ENCODE data around the gene TCTN2.

The TCTN2 gene

DNA sequence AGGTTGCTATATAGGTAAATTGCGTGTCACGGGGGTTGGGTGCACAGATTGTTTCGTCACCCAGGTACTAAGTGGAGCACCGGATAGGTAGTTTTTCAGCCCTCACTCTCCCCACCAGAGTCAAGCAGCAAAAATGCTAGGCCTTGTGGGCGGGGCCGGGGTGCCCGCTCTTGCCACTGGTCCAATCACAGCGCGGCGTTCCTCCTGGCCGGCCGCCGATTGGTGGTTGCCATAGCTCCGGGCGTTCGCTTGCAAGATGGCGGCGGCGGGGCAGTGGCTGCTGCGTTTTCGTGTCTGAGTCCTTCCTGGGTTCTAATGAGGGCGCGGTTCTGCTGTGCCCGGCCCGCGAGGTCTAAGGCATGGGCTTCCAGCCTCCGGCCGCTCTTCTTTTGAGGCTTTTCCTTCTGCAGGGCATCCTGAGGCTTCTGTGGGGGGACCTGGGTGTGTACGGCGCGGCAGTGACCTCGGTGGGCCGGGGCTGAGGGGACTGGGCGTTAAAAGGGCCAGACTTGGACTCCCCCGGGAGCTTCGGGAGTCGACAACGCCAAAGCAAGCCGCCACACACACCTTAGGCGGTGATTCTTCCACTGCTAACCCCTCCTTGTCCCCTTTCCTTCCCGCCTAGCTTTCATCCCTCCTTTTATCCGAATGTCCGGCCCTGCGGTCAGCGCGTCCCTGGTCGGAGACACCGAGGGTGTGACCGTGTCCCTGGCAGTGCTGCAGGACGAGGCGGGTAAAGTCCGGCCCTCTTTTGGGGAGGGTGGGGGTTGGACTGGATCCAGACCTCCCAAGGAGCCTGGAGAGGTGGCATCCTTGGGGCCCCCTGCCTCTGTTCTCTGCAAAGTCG lies at the start of gene TCTN2:
TCTN2 (plus strand) TSS at position 232 of the 847 bp plus-strand sequence; CDS start at position 360, 128 bp downstream.
- in situ Hi-C loops (cut with HindIII; ENCODE audit: low sequenced_read_pairs), result no loop called here

- in situ Hi-C loops (cut with HindIII; ENCODE audit: low sequenced_read_pairs), result no loop called here
These were observed 49.0 kb upstream of the TCTN2 start for GRCh38 chr12:123621619-123622530.

GRCh38 chr12:123633379-123634141 lies 37.4 kb upstream of the TCTN2 start, which contains the start of the genes EIF2B1 and GTF2H3:
TSS of gene EIF2B1 (minus strand) at chr12:123633686. CDS start at chr12:123633557, 129 bp downstream.
TSS of gene GTF2H3 (plus strand) at chr12:123633829. CDS start at chr12:123633860, 31 bp downstream.
- in situ Hi-C loops (cut with HindIII; ENCODE audit: low sequenced_read_pairs), result no loop called here

GRCh38 chr12:123634142-123634561 lies 36.8 kb upstream of the TCTN2 start:
- in situ Hi-C loops (cut with HindIII; ENCODE audit: low sequenced_read_pairs), result no loop called here

DNA sequence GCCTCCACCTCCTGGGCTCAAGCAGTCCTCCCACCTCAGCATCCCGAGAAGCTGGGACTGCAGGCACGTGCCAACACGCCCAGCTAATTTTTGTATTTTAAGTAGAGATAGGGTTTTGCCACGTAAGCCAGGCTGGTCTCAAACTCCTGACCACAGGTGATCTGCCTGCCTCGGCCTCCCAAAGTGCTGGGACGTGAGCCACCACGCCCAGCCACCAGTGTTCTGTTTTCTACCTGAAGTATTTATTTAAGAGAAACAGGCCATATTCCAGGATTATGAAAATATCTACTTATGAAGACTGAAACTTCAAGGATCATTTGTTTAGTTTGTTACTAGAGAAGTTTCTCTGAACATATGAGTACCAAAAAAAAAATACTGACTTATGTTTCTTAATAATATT lies 27.0 kb upstream of the TCTN2 start:
- in situ Hi-C loops (cut with HindIII; ENCODE audit: low sequenced_read_pairs), result no loop called here

DNA sequence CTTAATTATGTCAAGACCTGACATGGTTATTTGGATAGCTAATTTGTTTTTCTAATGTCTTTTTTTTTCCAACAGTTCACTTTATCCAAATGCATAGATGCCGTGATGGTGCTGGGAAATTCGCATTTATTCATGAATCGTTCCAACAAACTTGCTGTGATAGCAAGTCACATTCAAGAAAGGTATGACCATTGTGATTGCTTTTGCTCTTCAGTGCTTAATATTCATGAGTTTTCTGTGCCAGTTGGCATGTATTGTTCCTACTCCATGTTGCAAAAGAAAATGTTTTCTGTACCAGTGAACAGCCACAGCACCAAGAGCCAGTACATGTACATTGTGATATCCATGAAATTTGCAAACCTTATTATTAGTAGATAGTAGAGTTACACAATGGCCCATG lies 25.5 kb upstream of the TCTN2 start:
- in situ Hi-C loops (cut with HindIII; ENCODE audit: low sequenced_read_pairs), result no loop called here

DNA sequence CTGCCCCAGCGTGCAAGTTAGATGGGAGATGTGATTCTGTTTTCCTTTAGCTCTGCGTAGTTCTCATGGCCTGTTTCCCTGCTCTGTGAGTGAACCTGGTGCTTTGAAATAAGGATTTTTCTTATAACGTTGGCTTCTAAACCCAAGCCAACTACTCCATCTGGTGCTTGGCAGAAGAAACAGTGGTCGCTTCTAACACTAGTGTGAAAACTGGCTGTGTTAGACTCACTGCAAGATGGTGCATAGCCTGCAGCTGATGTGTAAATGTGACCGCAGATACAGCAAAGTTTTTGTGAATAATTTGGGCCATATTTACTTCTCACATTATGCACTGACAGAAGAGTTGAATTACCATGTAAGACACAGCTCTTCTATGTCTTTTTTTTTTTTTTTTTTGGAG lies 25.0 kb upstream of the TCTN2 start:
- in situ Hi-C loops (cut with HindIII; ENCODE audit: low sequenced_read_pairs), result no loop called here

DNA sequence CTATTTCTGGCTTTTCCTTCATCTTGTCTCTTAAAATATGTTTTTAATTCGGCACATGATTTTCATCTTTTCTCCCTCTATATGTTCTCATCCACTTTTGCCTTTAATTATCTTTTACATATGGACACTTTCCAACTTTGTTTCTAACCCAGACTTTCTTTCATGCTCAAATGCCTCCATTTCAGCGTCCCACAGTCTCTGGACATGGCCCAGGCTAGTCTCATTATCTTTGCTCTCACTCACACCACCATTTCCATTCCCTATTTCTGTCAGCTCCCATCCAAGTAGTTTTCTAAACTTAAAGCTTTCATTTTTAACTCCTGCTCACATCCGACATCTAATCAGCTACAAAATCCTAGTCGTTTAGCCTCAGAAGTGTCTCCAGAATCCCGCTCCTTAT lies 22.5 kb upstream of the TCTN2 start:
- in situ Hi-C loops (cut with HindIII; ENCODE audit: low sequenced_read_pairs), result no loop called here

GRCh38 chr12:123654129-123654701 lies 16.7 kb upstream of the TCTN2 start:
- in situ Hi-C loops (cut with HindIII; ENCODE audit: low sequenced_read_pairs), result no loop called here

DNA sequence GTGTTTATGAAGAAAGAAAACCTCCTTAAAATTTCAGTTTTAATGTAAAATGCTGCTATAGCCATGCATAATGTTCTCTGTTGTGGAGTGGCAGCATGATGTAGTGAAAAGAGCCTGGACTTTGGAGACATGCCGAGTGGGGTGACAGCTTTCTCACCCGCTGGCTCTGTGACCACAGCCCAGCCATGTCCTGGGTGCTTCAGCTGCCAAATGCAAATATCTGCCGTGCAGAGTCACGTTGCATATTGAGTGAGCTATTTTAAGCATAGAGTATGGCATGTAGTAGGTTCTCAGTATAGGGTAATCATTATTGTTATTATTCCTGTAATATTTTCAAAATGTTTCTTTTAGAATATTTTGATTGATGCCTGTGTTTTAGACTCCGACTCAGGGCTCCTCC lies 15.5 kb upstream of the TCTN2 start:
- in situ Hi-C loops (cut with HindIII; ENCODE audit: low sequenced_read_pairs), result no loop called here

- in situ Hi-C loops (cut with HindIII; ENCODE audit: low sequenced_read_pairs), result no loop called here
These were observed 14.5 kb upstream of the TCTN2 start for GRCh38 chr12:123656392-123656791.

GRCh38 chr12:123657211-123657610 lies 13.7 kb upstream of the TCTN2 start:
- in situ Hi-C loops (cut with HindIII; ENCODE audit: low sequenced_read_pairs), result no loop called here

- in situ Hi-C loops (cut with HindIII; ENCODE audit: low sequenced_read_pairs), result no loop called here
These were observed 10.8 kb upstream of the TCTN2 start for GRCh38 chr12:123659996-123660727.

GRCh38 chr12:123667771-123668170 lies 3.1 kb upstream of the TCTN2 start:
- in situ Hi-C loops (cut with HindIII; ENCODE audit: low sequenced_read_pairs), result no loop called here

DNA sequence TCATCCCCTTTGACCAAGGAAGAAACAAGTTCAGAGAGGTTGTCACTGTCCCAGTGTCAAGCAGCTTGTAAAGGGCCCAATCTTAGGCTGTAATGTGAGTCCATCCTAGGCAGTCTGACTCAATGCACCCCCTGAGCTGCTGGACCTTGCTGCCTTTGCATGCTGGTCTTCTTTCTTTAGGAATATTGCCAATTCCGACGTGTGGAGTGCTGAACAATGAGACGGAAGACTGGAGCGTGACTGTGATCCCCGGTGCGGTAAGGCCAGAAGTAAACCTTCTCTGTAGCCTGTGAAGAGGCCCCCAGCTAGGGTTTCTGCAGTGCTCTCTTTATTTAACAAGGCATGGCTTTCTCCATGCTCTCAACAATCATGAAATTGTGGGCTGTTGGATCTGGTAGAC lies 963 bp downstream of the TCTN2 start:
- in situ Hi-C loops (cut with HindIII; ENCODE audit: low sequenced_read_pairs), result no loop called here

- in situ Hi-C loops (cut with HindIII; ENCODE audit: low sequenced_read_pairs), result no loop called here
These were observed 4.5 kb downstream of the TCTN2 start for GRCh38 chr12:123675436-123675835.

DNA sequence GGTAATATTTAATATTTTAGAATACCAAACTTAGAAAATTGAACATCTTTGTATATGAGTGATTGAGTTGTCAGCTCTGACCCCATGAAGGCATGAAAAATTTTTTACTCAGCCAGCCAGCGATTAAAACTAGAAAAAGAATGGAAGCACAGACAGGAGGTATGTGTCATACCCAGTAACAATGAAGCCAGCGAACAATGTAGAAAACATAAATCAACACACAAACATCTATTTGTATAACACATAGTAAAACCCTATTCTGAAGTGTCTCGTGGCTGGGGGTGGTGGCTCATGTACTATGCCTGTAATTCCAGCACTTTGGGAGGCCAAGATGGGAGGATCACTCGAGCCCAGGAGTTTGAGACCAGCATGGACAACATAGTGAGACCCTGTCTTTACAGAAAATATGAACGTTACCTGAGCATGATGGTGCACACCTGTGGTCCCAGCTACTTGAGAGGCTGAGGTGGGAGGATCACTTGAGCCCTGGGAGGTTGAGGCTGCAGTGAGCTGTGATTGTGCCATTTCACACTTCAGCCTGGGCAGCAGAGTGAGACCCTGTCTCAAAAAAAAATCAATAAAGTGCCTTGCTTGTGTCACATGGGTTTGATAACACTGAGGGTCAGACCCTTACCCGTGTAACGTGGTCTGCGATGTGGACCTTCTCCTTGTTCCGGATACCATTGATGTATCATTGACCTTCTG lies 5.9 kb downstream of the TCTN2 start:
- in situ Hi-C loops (cut with HindIII; ENCODE audit: low sequenced_read_pairs), result no loop called here

- in situ Hi-C loops (cut with HindIII; ENCODE audit: low sequenced_read_pairs), result no loop called here
These were observed 8.1 kb downstream of the TCTN2 start for GRCh38 chr12:123678981-123679380.

DNA sequence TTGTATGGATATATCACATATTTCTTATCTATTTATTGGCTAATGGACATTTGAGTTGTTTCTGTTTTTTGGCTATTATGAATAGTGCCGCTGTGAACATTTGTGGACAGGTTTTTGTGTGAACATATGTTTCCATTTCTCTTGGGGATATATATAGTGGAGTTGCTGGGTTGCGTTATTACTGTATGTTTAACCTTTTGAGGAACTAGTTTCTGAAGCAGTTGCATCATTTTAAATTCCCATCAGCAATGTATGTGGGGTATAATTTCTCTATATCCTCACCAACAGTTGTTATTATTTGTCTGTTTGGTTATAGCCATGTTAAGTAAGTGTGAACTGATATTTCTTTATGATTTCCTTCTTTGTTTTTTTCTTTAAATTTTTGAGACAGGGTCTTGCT lies 10.7 kb downstream of the TCTN2 start:
- in situ Hi-C loops (cut with HindIII; ENCODE audit: low sequenced_read_pairs), result no loop called here
